ENCODE results near the gene ADM.

- TF ChIP-seq ZNF274 (IDR thresholded peaks at IDR 0.05; ENCODE audit: low read depth, low read length) (no peak), YY1 (IDR thresholded peaks at IDR 0.05; ENCODE audit: insufficient read depth, insufficient read length) (no peak), SUZ12 (IDR thresholded peaks at IDR 0.05; ENCODE audit: extremely low read depth, insufficient read depth, insufficient read length) (no peak)
Measured at GRCh38 chr11:10305964-10306918, 1.4 kb downstream of the ADM start.
